GM10266 (cell line): Measurements from ENCODE around the gene KCNIP4.

Source experiments
- DNase-seq: peaks from one replicate; pipeline ENCODE4 v3.0.0; 2012; ENCODE audit errors: extremely low spot score
- CTCF ChIP-seq: IDR thresholded peaks from 2 replicates; pipeline ENCODE4 v1.5.1; 2012; ENCODE audit warnings: mild to moderate bottlenecking, low read depth; ENCODE audit not compliant: control insufficient read depth, insufficient read depth; ENCODE audit errors: missing control alignments

The KCNIP4 gene

GRCh38 chr4:21001490-21001889 lies 947.1 kb downstream of the KCNIP4 start:
- TF ChIP-seq CTCF = no peak
- no peak for DNase-seq

GRCh38 chr4:20997886-20998285 lies 950.7 kb downstream of the KCNIP4 start:
- no peak for TF ChIP-seq CTCF
- DNase-seq = no peak

- DNase-seq = no peak
- no peak for TF ChIP-seq CTCF
These were observed 953.0 kb downstream of the KCNIP4 start for GRCh38 chr4:20995610-20996009.

- no peak for TF ChIP-seq CTCF
- no peak for DNase-seq
These were observed 953.6 kb downstream of the KCNIP4 start for GRCh38 chr4:20995015-20995414.

GRCh38 chr4:20992002-20992401 lies 956.6 kb downstream of the KCNIP4 start:
- no peak for TF ChIP-seq CTCF
- DNase-seq = no peak

GRCh38 chr4:20987191-20987590 lies 961.4 kb downstream of the KCNIP4 start:
- DNase-seq = no peak

GRCh38 chr4:20984576-20984836 lies 964.1 kb downstream of the KCNIP4 start:
- no peak for TF ChIP-seq CTCF
- DNase-seq = no peak

More at GRCh38 chr4:20987191-20987590, 961.4 kb downstream of the KCNIP4 start:
- no peak for TF ChIP-seq CTCF
